Lung (tissue), 16 donors: ENCODE measurements around the gene DIS3L2. TPM values are rescaled to one million over a fixed set of nuclear protein-coding genes. Genes with fewer than 3 reads are reported as not detected.

Experiments used
- ATAC-seq: fragments of 200-7000 bp; cut with Tn5 transposase; one replicate; pipeline ENCODE4 v1.9.1; 2020; ENCODE audit warnings: moderate number of reproducible peaks; ENCODE audit not compliant: insufficient read depth, low FRiP score
- DNase-seq, 3 donors: peaks; one replicate each; pipeline ENCODE4 v3.0.0-alpha.2; 2013 to 2017
- H3K27ac ChIP-seq, 2 donors: one replicate each; pipeline ENCODE4 v1.5.1; 2013; ENCODE audit warnings: mild to moderate bottlenecking in 2 of 2, moderate library complexity in 2 of 2, control low read depth in 1 of 2, inconsistent platforms in 1 of 2, low read depth in 1 of 2, low read length in 1 of 2
- H3K27me3 ChIP-seq, 3 donors: one replicate each; pipeline ENCODE4 v1.5.1; 2013; ENCODE audit warnings: low read length in 2 of 3; ENCODE audit not compliant: control insufficient read depth in 3 of 3, insufficient read depth in 3 of 3
- H3K36me3 ChIP-seq, 4 donors: one replicate each; pipeline ENCODE4 v1.5.1; 2013; ENCODE audit warnings: low read length in 4 of 4, mild to moderate bottlenecking in 1 of 4, moderate library complexity in 1 of 4; ENCODE audit not compliant: control insufficient read depth in 4 of 4, insufficient read depth in 4 of 4
- H3K4me1 ChIP-seq, 5 donors: one replicate each; pipeline ENCODE4 v1.5.1; 2013; ENCODE audit warnings: low read length in 5 of 5, mild to moderate bottlenecking in 2 of 5, moderate library complexity in 1 of 5; ENCODE audit not compliant: control insufficient read depth in 5 of 5, insufficient read depth in 5 of 5
- H3K4me3 ChIP-seq: one replicate; pipeline ENCODE4 v1.5.1; 2013; ENCODE audit warnings: mild to moderate bottlenecking, control low read depth, moderate library complexity
- H3K9ac ChIP-seq, 2 donors: one replicate each; pipeline ENCODE4 v1.5.1; 2013; ENCODE audit warnings: low read length in 2 of 2, control low read depth in 1 of 2; ENCODE audit not compliant: insufficient read depth in 1 of 2
- H3K9me3 ChIP-seq, 4 donors: one replicate each; pipeline ENCODE4 v1.5.1; 2013; ENCODE audit warnings: low read length in 3 of 4, mild to moderate bottlenecking in 1 of 4, moderate library complexity in 1 of 4; ENCODE audit not compliant: control insufficient read depth in 4 of 4, insufficient read depth in 3 of 4
- WGBS, 2 donors: extraction: QIAGEN DNeasy Blood & Tissue Kit; methylation state at CpG; one replicate each; pipeline ENCODE4 v1.1.7; 2013; 5-methylcytosine and 5-hydroxymethylcytosine counted together
- long read RNA-seq, 5 donors: transcript quantifications; one replicate each; lab custom pipeline, GENCODE V29; 2026
- polyA plus RNA-seq, 2 donors: library from polyadenylated mRNA; stranded (reverse); fragments of 200-250 nt; gene quantifications; one replicate each; pipeline ENCODE4 v1.2.1, GENCODE V29; 2013
- total RNA-seq, 2 donors: library from RNA; depleted of rRNA in 1 of 2; stranded (reverse); fragments of >200 nt in 1 of 2; gene quantifications; one replicate each; pipeline ENCODE4 v1.2.1, GENCODE V29; 2014 to 2021
- TF ChIP-seq, protein P1 (sequence below): IDR thresholded peaks from 2 replicates; pipeline ENCODE4 v1.5.1; 2012; ENCODE audit warnings: mild to moderate bottlenecking; ENCODE audit errors: control extremely low read depth, extremely low read depth
- donor health status: control.
- donor health status: control.
- donor health status: Bipolar disorder and iron deficiency.
- donor health status: healthy.
- donor health status: DM: yes; HTN: yes; CAD: no.

The DIS3L2 gene, protein sequence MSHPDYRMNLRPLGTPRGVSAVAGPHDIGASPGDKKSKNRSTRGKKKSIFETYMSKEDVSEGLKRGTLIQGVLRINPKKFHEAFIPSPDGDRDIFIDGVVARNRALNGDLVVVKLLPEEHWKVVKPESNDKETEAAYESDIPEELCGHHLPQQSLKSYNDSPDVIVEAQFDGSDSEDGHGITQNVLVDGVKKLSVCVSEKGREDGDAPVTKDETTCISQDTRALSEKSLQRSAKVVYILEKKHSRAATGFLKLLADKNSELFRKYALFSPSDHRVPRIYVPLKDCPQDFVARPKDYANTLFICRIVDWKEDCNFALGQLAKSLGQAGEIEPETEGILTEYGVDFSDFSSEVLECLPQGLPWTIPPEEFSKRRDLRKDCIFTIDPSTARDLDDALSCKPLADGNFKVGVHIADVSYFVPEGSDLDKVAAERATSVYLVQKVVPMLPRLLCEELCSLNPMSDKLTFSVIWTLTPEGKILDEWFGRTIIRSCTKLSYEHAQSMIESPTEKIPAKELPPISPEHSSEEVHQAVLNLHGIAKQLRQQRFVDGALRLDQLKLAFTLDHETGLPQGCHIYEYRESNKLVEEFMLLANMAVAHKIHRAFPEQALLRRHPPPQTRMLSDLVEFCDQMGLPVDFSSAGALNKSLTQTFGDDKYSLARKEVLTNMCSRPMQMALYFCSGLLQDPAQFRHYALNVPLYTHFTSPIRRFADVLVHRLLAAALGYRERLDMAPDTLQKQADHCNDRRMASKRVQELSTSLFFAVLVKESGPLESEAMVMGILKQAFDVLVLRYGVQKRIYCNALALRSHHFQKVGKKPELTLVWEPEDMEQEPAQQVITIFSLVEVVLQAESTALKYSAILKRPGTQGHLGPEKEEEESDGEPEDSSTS
- total RNA-seq (10 to 100 TPM; 40.8 to 41.0 TPM), polyA plus RNA-seq (10 to 100 TPM; 12.7 to 21.3 TPM)
- long read RNA-seq, donor 1 = 0 reads
- long read RNA-seq, donor 2, partial matches to known transcripts = 0 of 2 reads
- long read RNA-seq, donor 2, other reads (novel, unspliced or antisense) = 0 of 2 reads
- long read RNA-seq, donor 3, partial matches to known transcripts = 0 of 1 reads
- long read RNA-seq, donor 3, other reads (novel, unspliced or antisense) = 0 of 1 reads
- long read RNA-seq, donor 4 = 0 reads
- long read RNA-seq, donor 5, partial matches to known transcripts = 0 of 3 reads
- long read RNA-seq, donor 5, other reads (novel, unspliced or antisense) = 0 of 3 reads

DNA sequence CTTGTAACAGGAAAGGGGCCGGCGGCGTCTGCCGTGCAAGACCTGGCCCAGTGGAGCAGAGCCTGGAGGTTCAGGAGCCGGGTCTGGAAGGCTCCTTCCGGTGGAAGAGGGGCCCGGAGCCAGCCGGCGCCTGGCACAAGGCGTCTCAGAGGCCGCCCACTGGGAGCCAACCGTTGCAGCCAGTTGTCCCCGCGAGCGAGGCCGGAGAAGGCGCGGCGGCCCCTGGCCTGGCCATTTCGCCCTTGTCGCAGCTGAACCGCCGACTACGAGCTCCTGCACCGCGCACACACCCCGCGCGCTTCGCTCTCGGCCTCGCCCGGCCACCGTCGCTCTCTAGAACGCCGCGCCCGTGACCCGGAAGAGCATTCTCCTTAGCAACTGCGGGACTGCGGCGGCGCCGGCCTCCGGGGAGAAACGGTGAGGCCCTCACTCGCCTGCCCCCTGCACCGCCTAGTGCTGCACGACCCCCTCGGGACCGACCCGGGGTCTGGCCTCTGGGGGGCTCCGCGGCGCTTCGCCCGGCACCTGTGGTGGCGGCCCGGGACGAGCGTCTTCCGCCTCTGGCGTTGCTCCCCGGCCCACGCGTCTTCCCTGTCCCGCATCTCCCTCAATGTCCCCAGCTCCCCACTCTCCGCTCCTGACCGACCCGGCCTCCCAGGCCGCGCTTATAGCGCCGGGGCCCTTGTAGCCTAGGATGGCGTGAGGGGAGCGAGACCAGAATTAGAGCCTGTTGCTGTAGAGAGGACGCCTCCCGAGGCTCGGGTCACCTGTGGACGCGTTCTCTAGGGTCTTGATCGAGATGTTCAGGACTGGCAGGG, at the start of gene DIS3L2:
DIS3L2 (plus strand) TSS at position 365 of the 818 bp plus-strand sequence. CDS start 53,215 bp downstream, outside the sequence.
- DNase-seq (peak; percentile 85 to 89 (median 88)), ATAC-seq (peak; percentile 98)
- Histone ChIP-seq H3K9me3 (no peaks in the 10 kb centered on the region), H3K27me3 (no peaks in the 10 kb centered on the region), H3K36me3 (no peaks in the 10 kb centered on the region), H3K4me1 (peaks cover 0 to 10% (median 4%) of the 10 kb centered on the region in 5 donors), H3K9ac (peak within 1 kb of the TSS; percentile 56 to 77), H3K4me3 (peak within 1 kb of the TSS; percentile 99), H3K27ac (peak within 1 kb of the TSS; percentile 82 to 92)
- 0 to 1% methylated on average over 73 to 83 of the region's 83 CpGs for WGBS, 2 donors
- TF ChIP-seq, protein P1, sequence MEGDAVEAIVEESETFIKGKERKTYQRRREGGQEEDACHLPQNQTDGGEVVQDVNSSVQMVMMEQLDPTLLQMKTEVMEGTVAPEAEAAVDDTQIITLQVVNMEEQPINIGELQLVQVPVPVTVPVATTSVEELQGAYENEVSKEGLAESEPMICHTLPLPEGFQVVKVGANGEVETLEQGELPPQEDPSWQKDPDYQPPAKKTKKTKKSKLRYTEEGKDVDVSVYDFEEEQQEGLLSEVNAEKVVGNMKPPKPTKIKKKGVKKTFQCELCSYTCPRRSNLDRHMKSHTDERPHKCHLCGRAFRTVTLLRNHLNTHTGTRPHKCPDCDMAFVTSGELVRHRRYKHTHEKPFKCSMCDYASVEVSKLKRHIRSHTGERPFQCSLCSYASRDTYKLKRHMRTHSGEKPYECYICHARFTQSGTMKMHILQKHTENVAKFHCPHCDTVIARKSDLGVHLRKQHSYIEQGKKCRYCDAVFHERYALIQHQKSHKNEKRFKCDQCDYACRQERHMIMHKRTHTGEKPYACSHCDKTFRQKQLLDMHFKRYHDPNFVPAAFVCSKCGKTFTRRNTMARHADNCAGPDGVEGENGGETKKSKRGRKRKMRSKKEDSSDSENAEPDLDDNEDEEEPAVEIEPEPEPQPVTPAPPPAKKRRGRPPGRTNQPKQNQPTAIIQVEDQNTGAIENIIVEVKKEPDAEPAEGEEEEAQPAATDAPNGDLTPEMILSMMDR = no peak

DNA sequence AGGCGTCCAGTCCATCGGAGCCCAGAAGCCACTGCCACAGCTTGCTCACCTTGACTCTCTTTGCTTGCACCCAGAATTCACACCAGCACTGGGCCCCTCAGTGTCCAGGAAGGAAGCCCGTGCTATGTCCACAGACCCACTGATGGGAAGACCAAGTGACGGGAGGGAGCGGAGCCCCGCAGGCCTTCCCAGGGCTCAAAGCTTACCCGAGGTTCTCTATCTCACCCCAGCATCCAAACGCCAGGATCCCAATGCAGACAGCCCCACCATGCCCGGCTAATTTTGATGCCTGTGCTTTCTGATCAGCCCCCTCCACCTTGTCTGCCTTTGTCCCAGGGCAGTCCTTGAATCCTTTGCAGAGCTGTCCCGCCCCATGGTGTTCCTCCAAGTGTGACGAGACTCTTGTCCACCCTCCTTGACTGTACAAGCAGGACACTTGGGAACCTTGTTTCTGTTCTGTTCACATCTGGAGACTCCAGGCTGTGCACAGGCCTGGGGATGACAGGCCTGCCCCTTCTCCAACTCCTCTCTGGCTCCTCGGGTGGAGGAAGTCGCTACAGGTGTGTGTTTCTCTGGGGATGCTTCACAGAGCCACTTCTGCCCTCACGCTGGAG, 47.3 kb upstream of the DIS3L2 start:
- Histone ChIP-seq H3K4me3 (no peak overlapping the region), H3K4me1 (peaks cover 0 to 6% (median 0%) of the 10 kb centered on the region in 5 donors), H3K36me3 (no peaks in the 10 kb centered on the region), H3K9me3 (no peaks in the 10 kb centered on the region), H3K27ac (no peak overlapping the region), H3K27me3 (peaks cover 0 to 4% (median 4%) of the 10 kb centered on the region in 3 donors), H3K9ac (no peak overlapping the region)
- DNase-seq (no peak), ATAC-seq (no peak)
- WGBS, 2 donors = 88 to 98% methylated on average over 14 of the region's 14 CpGs
- TF ChIP-seq, protein P1 = no peak
